HG03432 (cell line): ENCODE measurements around the gene MAN2A1.

Source experiments
- ATAC-seq: cut with Tn5 transposase; IDR thresholded peaks from one replicate; pipeline ENCODE4 v1.9.1; 2021; ENCODE audit warnings: mild to moderate bottlenecking, moderate library complexity; ENCODE audit not compliant: unreplicated experiment

The MAN2A1 gene

GRCh38 chr5:109704282-109704952 is 14.7 kb downstream of the MAN2A1 start:
- ATAC-seq, result no peak

- ATAC-seq, result no peak
These were observed 15.9 kb downstream of the MAN2A1 start for GRCh38 chr5:109705596-109705995.

DNA sequence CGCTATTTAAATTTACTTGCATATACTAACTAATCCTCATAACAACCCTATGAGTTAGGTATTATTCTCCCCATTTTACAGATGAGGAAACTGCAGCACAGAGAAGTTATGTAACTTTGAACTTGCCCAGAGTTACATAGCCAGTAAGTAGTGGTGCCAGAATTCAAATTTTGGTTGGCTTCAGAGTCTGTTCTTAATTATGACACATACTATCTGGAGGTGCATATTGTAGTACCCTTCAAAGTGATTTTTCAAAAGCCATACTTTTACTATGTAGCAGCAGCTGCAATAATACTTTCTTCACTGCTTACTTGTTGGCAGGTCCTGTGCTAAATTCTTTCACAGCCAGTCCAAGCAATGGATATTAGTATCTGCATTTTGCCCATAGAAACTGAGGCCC is 16.4 kb downstream of the MAN2A1 start:
- ATAC-seq, result no peak

- ATAC-seq, result no peak
These were observed 17.8 kb downstream of the MAN2A1 start for GRCh38 chr5:109707531-109707930.

- ATAC-seq, result no peak
These were observed 19.1 kb downstream of the MAN2A1 start for GRCh38 chr5:109708813-109709212.

GRCh38 chr5:109709225-109709624 is 19.5 kb downstream of the MAN2A1 start:
- ATAC-seq, result no peak

DNA sequence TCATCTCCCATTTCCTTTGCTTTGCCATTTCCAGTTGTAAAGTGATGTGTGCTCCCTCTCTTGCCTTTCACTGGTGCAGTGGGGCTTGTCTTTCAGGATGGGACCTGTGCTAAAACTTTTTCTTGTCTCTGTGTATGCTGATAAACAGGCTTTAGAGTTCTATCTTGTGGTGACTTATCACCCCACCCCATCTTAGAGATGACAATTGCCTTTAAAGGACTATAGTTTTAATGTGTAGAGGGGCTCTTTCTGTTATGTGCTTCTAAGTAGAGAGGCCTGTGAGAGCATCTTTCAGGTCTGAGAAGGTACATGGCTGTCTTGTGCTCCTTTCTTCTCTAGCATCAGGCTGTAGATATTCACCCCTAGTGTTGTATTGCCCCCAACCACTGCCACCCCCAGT is 21.9 kb downstream of the MAN2A1 start:
- ATAC-seq, result no peak

DNA sequence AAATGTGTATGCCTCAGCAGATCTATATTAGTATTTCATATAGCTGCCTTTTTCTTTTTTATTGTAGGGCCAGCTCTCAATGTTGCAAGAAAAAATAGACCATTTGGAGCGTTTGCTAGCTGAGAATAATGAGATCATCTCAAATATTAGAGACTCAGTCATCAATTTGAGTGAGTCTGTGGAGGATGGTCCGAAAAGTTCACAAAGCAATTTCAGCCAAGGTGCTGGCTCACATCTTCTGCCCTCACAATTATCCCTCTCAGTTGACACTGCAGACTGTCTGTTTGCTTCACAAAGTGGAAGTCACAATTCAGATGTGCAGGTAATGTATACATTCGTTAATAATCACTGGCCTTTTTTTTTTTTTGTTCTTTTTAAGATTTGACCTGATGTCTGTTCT is 23.7 kb downstream of the MAN2A1 start:
- ATAC-seq, result no peak

DNA sequence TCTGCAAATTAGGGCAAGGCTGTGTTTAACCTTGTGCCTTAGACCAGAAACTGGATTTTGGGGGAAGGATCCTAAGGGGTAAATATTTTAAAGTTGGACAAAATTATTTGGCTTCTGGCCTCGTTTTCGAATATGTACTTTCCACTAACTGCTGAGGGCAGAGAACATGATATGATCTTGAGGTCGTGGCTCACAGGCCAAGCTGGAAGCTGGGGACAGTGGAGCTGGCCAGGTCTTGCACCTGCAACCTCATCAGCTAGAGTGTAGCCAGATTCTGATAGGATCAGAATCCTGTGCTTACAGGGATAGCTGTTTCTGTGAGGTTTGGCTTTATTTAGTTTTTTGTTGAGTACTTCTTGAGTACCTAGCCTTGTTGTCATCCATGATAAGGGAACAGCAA is 24.9 kb downstream of the MAN2A1 start:
- ATAC-seq, result no peak

DNA sequence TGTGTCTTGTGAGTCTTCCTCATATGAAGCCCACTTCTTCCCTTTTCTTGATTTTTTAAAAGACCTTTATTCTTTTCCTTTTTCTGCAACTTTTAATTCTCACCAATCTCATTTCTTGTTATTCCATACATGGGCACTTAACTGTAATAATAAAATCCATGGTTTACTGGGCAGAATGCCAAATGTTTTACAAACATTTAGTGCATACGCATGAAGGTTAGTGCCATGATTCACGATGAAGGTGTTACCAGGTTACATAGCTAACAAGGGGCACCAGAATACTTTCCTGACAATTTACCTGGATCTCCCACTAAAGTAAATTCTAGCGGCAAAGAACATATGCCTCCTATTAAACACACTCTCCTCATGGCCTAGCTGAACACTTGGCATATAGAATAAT is 28.5 kb downstream of the MAN2A1 start:
- no peak for ATAC-seq

DNA sequence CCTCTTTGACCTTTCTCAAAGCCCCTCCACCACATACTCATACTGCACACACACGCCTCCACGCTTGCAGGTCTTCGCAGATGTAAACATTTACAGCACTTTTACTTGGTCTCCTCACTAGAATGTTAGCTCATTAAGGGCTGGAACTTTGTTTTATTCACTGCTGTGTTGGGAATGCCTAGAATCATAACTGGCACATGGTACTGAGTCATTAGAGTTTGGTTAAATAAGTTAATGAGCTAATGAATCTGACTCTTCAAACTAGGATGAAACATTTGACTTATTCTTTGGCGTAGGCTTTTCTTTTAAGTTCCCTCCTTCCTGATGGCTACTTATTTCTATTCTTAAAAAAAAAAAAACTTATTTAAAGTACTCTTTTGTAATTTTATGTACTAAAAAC is 28.9 kb downstream of the MAN2A1 start:
- no peak for ATAC-seq

- ATAC-seq, result no peak
These were observed 30.3 kb downstream of the MAN2A1 start for GRCh38 chr5:109719978-109720377.

GRCh38 chr5:109721741-109722140 is 32.0 kb downstream of the MAN2A1 start:
- ATAC-seq, result no peak

DNA sequence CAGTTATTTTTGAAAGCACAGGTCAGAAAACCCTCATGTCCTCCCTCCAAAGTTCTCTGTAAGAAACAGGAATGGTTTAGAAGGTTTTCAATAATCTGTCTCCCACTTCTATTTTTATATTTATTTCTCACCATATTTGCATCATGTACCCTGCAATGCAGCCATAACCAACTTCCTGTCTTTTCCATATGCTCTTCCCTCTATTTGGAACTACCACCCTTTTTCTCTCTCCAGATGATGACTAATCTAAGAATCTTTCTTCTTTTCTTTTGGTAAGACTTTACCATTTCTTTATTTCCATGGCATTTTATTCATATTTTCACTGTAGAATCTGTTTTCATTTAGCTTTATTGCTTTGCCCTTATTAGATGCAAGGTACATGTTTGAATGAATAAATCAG is 33.9 kb downstream of the MAN2A1 start:
- ATAC-seq, result no peak

DNA sequence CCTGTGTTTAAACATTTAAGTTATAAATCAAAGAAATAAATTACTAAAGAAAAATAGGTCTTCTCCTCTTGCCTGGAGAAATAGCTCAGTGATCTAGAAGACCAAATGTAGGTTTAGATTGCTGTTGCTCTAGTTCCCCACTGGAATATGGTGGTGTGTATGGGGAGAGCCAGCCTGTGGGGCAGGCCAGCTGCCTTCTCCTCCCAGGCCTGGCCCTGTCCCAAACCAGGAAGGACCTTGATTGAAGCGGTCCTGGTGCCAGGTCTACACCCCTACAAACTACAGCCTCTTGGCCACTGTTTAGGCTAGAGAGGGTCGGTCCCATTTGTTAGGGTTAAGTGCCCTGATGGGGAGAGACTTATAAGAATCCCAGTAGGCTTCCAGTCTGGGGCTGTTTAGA is 35.4 kb downstream of the MAN2A1 start:
- ATAC-seq, result no peak

DNA sequence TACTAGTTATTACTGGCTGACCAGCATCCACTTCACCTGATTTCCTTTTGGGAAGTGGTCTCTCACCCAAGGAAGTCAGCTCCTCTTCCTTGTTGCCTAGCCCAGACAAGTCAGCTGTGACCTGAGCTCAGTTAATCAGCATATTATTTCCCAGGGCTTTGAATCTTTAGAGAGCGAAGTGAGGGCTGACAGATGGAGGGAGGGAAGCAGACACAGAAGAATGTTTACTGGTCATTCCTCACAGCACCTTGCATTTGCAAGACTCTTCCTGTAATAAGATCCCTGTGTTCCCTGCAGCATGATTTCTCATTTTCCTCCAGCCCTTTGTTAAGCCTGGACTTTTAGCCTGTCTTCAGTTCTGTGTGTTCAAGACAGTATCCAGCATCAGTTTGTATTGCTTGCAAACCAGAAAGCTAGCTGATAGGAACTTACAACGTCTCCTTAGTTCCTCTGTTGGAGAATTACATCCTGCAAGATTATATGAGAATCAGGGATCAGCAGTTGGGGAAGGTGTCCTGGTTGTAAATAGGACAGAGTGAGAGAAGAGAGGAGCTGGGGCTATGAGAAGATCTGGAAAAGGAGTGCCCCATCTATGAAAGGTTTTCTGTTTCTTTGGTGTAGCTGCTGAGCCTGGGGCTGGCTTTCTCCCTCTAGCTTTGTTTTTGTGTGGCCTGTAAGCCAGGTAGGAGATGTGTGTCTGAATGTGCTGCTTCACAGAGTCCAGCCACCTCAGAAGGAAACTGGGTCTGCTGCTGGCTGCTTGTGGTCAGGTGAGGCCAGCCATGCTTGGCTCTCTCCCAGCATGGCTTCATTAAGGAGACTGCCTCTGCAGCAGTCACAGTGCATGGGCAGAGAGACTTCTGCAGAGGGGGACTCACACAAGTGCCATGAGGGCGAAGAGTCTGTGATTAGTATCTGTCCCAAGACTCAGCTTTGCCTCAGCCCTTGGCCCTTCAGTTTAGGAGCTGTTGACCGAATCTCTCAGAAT is 50.3 kb downstream of the MAN2A1 start:
- peak; percentile 89 for ATAC-seq

DNA sequence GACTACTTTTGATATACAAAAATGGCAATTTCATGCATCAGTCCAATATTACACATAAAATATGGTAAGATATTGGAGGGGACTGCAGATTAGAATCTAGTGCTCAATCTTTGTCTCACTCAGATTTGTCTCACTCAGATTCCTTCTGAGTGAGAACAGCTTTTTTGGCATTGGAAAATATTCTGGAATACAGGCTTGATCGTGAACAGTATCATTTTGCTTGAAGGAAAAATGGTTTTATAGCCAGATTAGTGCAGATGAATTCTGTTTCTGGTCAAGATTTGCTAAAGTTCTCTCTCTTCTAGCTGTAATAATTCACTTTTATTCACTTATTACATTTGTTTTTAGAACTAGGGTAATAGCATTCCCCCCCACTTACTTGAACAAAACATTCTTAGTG is 51.2 kb downstream of the MAN2A1 start:
- ATAC-seq, result no peak

GRCh38 chr5:109741390-109741789 is 51.7 kb downstream of the MAN2A1 start:
- no peak for ATAC-seq

DNA sequence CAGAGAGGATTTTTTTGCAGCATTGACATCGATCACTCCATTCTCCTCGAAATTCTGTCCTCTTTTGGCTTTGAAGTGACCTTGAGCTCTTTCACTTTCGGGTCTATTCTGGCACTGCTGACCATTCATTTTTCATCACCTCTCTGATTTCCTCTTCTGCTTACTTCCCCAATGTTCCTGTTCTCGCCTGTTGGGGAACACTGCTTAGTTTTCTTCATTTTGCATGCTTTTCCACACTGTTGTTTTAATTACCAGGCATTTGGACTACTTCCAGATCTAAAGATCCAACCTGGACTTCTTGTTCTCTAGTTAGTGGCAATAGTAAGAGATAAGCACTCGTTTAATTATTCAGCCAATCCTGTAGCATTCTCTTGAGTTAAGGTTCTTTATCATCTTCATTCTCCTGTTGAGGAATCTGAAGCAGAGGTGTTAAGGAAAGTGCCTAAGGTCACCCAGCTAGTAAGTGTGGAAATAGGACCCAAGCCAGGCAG is 53.4 kb downstream of the MAN2A1 start:
- no peak for ATAC-seq

DNA sequence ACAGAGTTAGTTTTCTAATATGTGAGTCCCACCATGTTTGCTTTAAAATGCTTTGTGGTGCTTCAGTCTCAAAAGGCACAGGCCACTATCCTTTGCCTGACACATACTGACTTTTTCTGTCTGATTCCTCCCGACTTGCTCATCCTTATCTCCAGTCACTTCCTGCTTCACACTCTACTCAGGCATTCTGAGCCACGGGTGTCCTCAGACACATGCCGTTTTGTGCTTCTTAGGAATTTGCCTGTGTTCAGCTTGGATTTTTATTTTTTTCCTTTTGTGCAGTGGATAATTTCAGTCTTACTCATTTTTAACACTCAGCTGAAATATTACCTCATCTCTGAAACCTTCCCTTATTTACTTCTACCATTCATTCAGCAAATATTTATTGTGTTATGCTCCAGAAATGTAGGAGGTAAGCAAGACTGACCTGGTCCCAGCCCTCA is 54.1 kb downstream of the MAN2A1 start:
- no peak for ATAC-seq

DNA sequence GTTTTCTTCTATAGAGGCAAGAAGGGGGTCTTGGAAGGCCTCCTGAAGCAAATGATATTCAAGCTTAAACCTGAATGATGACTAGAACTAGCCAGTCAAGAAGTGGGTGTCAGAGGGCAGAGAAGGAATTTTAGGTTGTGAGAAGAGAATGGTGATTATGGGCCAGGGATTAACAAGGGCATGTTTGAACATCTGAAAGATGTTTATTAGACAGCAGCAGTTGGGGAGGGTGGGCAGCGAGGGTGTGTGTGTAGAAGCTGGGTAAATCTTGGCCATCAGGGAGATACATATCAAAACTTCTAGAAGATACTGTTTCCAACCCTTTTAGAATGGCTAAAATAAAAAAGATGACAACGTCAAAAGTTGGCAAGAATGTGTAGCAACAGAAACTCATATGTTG is 54.5 kb downstream of the MAN2A1 start:
- ATAC-seq, result no peak

DNA sequence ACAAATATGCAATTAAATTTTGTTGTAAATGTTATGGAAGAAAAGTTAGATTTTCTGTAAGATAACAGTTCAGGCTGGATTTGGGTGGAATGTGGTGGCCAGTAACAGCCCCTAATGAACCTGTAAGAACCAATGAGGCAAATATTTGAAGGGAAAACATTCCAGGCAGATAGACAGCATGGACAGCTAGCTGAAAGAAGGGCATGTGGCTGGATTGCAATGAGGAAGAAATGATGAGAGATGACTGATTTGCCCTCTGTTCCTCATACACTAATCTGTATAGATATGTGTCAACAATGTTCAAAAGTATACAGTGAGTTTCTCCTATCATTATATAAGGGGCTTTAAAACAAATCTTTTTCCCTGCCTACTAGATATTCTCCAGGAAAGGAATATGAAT is 58.8 kb downstream of the MAN2A1 start:
- no peak for ATAC-seq
